ENCODE results near the gene MYO9A. TPM values are rescaled to one million over a fixed set of nuclear protein-coding genes. Genes with fewer than 3 reads are reported as not detected.
A peak's percentile ranks its signal among the peaks of the same experiment; 100 is the strongest.

The MYO9A gene
- total RNA-seq, 6 experiments from 2014 or later: 25.3 to 29.1 (median 27.3) TPM

GRCh38 chr15:71853543-71853942 lies 264.4 kb downstream of the MYO9A start:
- Mint-ChIP-seq H3K27me3 (ENCODE audit: insufficient read depth) (peaks cover 2% of the 10 kb centered on the region; the same call in 1 of the 2 replicates), H3K36me3 (ENCODE audit: low read depth) (peaks cover 10% of the 10 kb centered on the region; the same call in 1 of the 2 replicates), H3K4me1 (ENCODE audit: low read depth) (no peaks in the 10 kb centered on the region), H3K4me3 (no peak overlapping the region), H3K9me3 (no peaks in the 10 kb centered on the region), H3K27ac (no peak overlapping the region)
- no peak for DNase-seq
- no peak for TF ChIP-seq CTCF (IDR thresholded peaks at IDR 0.05)

- Mint-ChIP-seq H3K27me3 (ENCODE audit: insufficient read depth) (no peaks in the 10 kb centered on the region), H3K4me3 (no peak overlapping the region), H3K4me1 (ENCODE audit: low read depth) (no peaks in the 10 kb centered on the region), H3K9me3 (no peaks in the 10 kb centered on the region), H3K27ac (no peak overlapping the region), H3K36me3 (ENCODE audit: low read depth) (peaks cover 4% of the 10 kb centered on the region; the same call in 1 of the 2 replicates)
- no peak for TF ChIP-seq CTCF (IDR thresholded peaks at IDR 0.05)
- no peak for DNase-seq
Measured at GRCh38 chr15:71844916-71845315, 273.0 kb downstream of the MYO9A start.

- no peaks in the 10 kb centered on the region for H3K9me3 Mint-ChIP-seq
- H3K36me3 Mint-ChIP-seq (ENCODE audit: low read depth): peaks cover 4% of the 10 kb centered on the region; the same call in 1 of the 2 replicates
- peak; percentile 39 for TF ChIP-seq CTCF (IDR thresholded peaks at IDR 0.05)
- H3K27ac Mint-ChIP-seq: no peak overlapping the region
- H3K27me3 Mint-ChIP-seq (ENCODE audit: insufficient read depth): no peaks in the 10 kb centered on the region
- no peak for DNase-seq
- H3K4me1 Mint-ChIP-seq (ENCODE audit: low read depth): no peaks in the 10 kb centered on the region
- H3K4me3 Mint-ChIP-seq: no peak overlapping the region
Measured at GRCh38 chr15:71841563-71841962, 276.4 kb downstream of the MYO9A start.

GRCh38 chr15:71830981-71831380 lies 287.0 kb downstream of the MYO9A start:
- Mint-ChIP-seq H3K27ac (no peak overlapping the region), H3K36me3 (ENCODE audit: low read depth) (peaks cover 43% of the 10 kb centered on the region), H3K4me1 (ENCODE audit: low read depth) (peaks cover 8% of the 10 kb centered on the region), H3K4me3 (no peak overlapping the region), H3K27me3 (ENCODE audit: insufficient read depth) (no peaks in the 10 kb centered on the region), H3K9me3 (no peaks in the 10 kb centered on the region)
- no peak for TF ChIP-seq CTCF (IDR thresholded peaks at IDR 0.05)
- DNase-seq: no peak

- no peak for DNase-seq
- Mint-ChIP-seq H3K27ac (no peak overlapping the region), H3K36me3 (ENCODE audit: low read depth) (peaks cover 86% of the 10 kb centered on the region), H3K27me3 (ENCODE audit: insufficient read depth) (no peaks in the 10 kb centered on the region; the same call in 1 of the 2 replicates), H3K9me3 (peaks cover 26% of the 10 kb centered on the region), H3K4me1 (ENCODE audit: low read depth) (no peaks in the 10 kb centered on the region), H3K4me3 (no peak overlapping the region)
- no peak for TF ChIP-seq CTCF (IDR thresholded peaks at IDR 0.05)
Measured at GRCh38 chr15:71826196-71826595, 291.8 kb downstream of the MYO9A start.

Measured in HFFc6 (cell line).